GM18951 (cell line): ENCODE data around the gene CCDC183.
"Not testable (repeated sequence)": the region's sequence is repeated elsewhere in the genome, so short reads cannot be mapped to it uniquely, and the experiment has no call there.

ENCODE experiments used
- POLR2A ChIP-seq: IDR thresholded peaks from 4 replicates; pipeline ENCODE4 v1.6.1; 2011; ENCODE audit warnings: mild to moderate bottlenecking; ENCODE audit not compliant: insufficient read length, insufficient read depth; ENCODE audit errors: extremely low read depth
- in situ Hi-C: fragments of 300-500 bp; cut with MboI; formaldehyde crosslinking; loops from one replicate; pipeline ENCODE4 v1.12.0; 2022; ENCODE audit warnings: low sequenced_read_pairs, mixed read lengths, inconsistent platforms; ENCODE audit not compliant: unreplicated experiment

The CCDC183 gene

DNA sequence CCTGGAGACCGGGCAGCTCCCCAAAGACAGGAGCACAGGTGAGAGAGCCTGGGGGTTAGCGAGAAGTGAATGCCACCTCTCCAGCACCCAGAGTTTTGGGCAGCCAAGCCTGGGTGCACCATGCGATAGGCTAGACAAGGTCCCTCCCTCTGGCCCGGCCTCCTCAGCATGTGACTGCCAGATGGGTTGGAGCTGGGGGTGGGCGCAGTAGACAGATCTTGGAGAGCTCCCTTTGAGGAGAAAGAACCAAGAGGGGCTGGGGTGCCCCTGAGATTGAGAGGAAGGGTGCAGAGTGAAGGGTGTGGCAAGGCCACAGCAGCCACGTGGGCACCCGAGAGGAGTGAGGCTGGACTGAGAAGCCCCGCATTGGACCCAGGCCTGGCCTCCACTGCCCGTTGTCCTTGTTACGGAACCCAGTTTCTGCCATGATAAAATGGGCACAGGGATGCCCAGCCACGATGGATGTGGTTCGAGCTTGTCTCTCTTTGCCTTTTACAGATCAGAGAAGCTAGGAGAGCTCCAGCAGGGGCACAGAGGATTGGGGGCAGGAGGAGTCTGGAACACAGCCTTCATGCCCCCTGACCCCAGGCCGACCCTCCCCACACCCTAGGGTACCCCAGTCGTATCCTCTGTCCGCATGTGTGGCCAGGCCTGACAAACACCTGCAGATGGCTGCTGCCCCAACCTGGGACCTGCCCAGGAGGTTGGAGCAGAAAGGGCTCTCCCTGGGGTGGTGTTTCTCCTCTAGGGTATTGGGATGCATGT is 3.6 kb upstream of the CCDC183 start:
- TF ChIP-seq POLR2A, result no peak
- in situ Hi-C loops, result loop anchor here (25.0 kb wide), 1 partner anchor 245 kb away; the partner anchor contains the start of genes ABCA2, FUT7 and NPDC1

DNA sequence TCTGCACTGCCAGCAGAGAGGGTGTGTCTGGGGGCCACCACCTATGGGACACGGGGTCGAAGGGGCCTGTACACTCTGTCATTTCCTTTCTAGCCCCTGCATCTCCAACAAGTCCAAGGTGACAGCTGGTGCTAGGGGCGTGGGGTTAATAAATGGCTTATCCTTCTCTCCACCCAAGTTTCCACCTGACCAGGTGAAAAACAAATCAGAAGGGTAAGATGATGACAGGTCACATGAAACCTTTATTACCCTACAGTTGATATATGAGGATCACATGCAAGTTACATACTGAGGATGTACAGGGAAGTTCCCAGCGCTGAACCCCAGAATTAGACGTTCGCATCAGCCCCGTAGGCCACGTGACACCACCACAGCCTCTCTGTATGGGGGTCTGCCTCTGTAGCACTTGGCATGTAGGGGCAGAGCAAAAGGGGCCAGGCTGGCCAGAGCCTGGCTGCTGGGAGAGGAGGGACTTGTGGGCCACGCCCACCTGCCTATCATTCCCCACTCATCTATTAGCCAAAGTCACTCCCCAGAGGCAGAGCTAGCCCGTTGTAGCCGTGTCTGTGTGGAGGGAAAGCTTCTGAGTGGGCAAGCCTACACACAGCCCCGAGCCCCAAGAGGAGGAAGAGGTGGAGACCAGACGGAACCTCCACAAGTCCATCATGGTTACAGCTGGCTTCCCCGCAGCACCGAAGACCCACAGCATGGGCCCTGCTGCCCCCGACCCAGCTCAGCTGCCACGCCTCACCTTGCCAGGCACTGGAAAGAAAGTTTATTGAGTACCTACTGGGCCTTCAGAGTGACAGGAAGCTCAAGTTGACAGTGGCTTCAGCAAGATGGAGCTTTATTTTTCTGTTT is 2.8 kb upstream of the CCDC183 start:
- TF ChIP-seq POLR2A, result no peak
- in situ Hi-C loops, result loop anchor here (25.0 kb wide), 1 partner anchor 244 kb away; the partner anchor contains the start of genes ABCA2, FUT7 and NPDC1

DNA sequence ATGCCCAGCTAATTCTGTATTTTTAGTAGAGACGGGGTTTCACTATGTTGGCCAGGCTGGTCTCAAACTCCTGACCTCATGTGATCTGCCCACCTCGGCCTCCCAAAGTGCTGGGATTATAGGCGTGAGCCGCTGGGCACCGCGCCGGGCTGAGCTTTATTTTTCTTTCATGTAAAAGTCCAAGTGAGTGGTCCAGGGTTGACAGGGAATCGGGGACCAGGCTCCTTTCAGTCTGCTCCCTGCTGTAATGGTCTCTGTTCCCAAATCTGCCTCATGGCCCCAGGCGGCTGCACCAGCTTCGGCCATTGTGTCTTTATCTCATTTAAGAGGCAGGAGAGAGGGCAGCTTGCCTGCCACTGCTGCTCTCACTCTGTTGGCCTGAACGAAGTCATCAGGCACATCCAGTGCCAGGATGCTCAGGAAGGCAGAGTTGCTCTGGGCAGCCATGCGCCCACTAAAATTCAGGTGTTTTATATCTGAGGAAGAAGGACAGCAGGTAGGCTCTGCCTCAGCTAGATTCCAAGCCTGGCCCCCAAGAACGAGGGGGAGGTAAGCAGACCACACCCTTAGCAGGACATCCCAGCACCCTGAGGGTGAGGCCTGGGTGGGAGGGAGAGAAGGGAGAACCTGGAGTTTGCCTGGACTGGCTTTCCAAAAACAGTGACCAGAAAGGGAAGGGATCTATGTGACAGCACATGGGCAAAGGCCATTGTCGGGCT is 1.7 kb upstream of the CCDC183 start:
- in situ Hi-C loops, result loop anchor here (25.0 kb wide), 1 partner anchor 243 kb away; the partner anchor contains the start of genes ABCA2, FUT7 and NPDC1
- no peak for TF ChIP-seq POLR2A

DNA sequence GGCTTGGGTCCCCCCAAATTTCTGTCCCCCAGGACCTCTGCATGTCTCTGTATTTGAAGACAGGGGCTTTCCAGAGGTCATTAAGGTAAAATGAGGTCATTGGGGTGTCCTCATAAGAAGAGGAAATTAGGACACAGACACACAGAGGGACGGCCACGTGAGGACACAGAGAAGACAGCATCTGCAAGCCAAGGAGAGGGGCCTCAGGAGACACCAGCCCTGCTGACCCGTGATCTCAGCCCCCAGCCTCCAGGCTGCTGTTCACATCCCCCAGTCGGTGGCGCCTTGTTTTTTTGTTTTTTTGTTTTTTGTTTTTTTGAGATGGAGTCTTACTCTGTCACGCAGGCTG is 1.2 kb upstream of the CCDC183 start:
- no peak for TF ChIP-seq POLR2A
- in situ Hi-C loops, result loop anchor here (25.0 kb wide), 1 partner anchor 242 kb away; the partner anchor contains the start of genes ABCA2, FUT7 and NPDC1

DNA sequence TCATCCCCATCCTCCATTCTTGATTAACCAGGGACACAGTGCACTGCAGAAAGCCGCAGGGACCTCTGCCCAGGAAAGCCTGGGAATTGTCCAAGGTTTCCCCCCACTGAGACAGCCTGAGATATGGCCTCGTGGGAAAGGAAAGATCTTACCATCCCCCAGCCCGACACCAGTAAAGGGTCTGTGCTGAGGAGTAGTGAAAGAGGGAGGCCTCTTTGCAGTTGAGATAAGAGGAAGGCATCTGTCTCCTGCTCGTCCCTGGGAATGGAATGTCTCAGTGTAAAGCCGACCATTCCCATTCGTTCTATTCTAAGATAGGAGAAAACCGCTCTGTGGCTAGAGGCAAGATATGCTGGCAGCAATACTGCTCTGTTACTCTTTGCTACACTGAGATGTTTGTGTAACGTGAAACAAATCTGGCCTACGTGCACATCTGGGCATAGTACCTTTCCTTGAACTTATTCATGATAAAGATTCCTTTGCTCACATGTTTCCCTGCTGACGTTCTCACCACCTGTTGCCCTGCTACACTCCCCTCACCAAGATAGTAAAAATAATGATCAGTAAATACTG is 723 bp downstream of the CCDC183 start:
- in situ Hi-C loops, result loop anchor here (25.0 kb wide), 1 partner anchor 240 kb away; the partner anchor contains the start of genes ABCA2, FUT7 and NPDC1

DNA sequence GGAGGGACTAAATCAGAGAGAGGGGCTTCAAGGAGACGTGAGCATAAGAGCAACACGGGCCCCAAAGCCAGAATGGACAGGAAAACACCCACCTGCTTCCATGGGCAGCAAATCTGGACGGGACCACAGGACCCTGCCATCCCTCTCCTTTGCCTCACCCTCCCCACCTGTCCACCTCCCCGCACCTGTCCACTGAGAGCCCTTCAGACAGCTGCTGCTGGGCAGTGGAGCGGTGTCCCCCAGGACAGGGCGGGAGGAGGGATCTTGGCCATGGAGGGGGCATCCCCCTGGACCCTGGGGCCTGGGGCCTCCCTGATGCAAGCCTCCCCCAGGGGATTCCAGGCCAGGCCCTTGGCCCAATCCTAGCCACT is 2.6 kb downstream of the CCDC183 start:
- in situ Hi-C loops, result loop anchor here (25.0 kb wide), 1 partner anchor 239 kb away; the partner anchor contains the start of genes ABCA2, FUT7 and NPDC1
- TF ChIP-seq POLR2A, result no peak

DNA sequence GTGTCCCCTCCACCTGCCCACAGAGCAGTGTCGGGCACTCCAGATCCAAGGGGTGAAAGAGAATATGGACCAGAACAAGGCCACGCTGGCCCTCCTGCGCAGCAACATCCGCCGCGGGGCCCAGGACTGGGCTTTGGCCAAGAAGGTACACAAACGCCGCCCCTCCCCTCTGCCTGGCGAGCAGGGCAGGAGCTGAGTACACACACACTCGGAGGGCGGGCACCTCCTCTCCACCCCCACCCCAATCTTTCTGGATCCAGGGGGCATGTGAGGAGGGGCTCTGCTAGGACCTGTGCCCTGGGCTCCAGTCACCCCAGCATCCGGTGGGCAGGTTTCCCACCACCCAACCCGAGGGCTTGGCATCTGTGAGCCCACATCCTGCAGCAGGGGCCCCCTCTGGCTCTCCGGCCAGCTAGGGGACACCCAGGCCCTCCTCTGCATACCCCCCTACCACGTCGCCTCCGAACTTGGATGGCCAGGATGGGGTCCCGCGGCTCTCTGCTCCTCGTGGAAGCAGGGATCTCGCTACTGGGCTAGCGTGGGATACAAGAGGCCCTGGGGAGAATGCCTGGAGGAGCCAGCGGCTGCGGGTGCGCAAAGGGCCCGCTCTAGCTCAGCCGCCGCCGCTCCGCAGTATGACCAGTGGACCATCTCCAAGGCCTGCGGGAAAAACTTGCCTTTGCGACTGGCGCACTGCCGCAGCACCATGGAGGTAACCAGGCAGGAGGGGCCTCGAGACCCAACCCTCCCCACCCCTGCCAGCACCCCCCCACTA is 3.1 kb downstream of the CCDC183 start:
- in situ Hi-C loops, result loop anchor here (25.0 kb wide), 1 partner anchor 238 kb away; the partner anchor contains the start of genes ABCA2, FUT7 and NPDC1
- no peak for TF ChIP-seq POLR2A

DNA sequence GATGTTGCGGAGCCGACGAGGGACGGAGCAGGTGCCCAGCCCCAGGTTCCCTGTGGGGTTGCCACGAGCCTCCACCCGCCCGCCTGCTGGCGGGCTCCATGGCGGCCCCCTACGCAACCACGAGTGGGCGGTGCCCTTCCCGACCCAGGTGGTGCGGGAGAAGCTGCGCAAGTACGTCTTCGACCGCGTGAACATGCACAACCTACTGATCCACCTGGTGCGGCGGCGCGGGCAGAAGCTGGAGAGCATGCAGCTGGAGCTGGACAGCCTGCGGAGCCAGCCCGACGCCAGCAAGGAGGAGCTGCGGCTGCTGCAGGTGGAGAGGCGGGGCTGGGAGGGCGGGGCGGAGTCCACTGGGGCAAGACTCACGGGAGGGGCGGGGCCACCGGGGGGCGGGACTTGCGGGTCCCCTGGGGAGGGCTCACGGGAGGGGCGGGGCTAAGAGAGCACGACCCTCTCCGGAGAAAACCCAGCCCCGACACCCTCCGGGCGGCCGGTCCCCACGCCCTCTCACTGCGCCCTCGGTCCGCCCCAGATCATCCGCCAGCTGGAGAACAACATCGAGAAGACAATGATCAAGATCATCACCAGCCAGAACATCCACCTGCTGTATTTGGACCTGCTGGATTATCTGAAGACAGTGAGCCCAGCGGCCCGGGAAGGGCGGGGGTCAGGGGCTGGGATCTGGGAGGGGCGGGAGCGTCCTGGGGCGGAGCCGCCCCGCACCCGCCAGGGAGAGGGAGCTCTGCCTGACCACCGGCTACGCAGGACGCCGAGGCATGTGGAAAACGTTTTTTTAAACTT is 3.9 kb downstream of the CCDC183 start:
- in situ Hi-C loops, result loop anchor here (25.0 kb wide), 1 partner anchor 237 kb away; the partner anchor contains the start of genes ABCA2, FUT7 and NPDC1
- no peak for TF ChIP-seq POLR2A

DNA sequence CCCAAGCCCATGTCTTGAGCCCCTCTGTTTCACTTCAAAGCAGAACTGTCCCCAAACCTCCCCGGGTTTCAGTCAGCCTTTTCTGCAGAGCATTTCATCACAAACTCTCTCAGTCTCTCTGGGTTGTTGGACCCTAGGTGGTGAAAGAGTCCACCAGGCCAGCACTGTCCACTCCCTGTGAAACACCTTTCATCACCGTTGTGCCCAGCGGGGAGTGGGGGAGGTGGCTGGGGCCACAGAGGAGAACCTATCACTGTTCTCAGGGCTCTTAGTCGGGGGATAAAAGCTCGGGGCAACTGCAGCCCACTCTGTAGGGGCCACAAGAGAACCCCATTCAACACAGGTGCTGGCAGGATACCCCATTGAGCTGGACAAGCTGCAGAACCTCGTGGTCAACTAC is 6.2 kb downstream of the CCDC183 start:
- no peak for TF ChIP-seq POLR2A
- in situ Hi-C loops, result no loop called here

DNA sequence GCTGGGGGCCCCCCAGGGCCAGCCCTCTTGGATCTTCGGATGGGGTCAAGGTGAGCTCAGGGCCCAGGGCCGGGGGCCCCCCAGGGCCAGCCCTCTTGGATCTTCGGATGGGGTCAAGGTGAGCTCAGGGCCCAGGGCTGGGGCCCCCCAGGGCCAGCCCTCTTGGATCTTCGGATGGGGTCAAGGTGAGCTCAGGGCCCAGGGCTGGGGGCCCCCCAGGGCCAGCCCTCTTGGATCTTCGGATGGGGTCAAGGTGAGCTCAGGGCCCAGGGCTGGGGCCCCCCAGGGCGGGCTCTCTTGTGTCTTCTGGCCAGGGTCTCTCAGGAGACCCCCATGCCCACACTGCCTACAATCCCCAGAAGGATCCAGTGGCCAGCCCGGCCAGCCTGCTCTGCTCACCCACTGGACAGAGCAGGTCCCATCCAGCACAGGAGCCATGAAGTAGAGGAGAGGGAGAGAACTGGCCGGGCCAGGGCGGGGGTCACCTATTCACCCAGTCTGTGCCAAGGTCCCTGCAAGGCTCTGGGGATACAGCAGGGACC is 6.9 kb downstream of the CCDC183 start:
- in situ Hi-C loops, result not testable (repeated sequence)

DNA sequence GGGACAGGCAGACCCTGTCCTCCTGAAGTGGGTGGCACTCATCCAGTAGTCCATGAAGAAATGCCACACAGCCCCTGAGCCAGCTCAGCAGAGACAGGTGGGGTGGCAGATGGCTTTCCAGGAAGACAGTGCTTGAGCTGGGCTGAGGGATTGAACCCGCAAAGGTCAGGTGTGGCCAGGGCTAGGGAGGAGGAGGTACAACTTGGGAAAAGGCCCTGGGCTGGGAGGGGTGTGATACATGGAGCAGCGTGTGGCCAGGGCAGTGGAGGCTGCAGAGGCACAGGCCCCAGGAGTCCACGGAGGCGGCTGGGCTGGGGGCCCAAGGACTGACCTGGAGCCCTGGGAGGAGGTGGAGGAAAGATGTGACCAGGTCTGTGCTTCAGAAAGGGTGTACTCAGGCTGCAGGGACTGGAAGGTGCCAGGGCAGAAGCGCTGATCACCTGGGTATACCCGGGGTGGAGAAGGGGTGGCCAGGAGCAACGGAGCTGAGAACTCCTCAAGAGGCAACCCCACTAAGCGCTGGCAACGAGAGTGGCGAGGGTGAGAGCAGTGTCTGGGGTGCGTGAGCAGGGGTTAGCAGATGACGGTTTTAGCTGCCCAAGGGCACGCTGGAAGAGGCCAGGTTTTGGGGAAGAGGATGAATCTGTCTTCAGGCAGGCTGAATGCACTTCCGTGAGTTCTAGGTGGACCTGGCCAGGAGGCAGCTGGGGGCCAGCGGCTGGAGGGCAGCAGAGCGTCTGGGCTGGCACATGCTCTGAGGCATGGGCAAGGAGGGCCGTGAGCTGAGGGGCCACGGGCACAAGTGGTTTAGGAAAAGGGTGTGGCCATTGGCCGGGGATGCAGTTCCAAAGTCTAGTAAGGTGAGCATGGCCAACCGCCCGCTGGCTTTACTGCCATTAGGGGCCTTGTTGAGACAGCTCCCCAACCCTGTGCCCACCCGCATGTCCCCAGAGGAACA is 7.7 kb downstream of the CCDC183 start:
- in situ Hi-C loops, result no loop called here
- no peak for TF ChIP-seq POLR2A
